ENCODE measurements around the gene CDK11A.
"Not testable (repeated sequence)": the region's sequence is repeated elsewhere in the genome, so short reads cannot be mapped to it uniquely, and the experiment has no call there.

DNA sequence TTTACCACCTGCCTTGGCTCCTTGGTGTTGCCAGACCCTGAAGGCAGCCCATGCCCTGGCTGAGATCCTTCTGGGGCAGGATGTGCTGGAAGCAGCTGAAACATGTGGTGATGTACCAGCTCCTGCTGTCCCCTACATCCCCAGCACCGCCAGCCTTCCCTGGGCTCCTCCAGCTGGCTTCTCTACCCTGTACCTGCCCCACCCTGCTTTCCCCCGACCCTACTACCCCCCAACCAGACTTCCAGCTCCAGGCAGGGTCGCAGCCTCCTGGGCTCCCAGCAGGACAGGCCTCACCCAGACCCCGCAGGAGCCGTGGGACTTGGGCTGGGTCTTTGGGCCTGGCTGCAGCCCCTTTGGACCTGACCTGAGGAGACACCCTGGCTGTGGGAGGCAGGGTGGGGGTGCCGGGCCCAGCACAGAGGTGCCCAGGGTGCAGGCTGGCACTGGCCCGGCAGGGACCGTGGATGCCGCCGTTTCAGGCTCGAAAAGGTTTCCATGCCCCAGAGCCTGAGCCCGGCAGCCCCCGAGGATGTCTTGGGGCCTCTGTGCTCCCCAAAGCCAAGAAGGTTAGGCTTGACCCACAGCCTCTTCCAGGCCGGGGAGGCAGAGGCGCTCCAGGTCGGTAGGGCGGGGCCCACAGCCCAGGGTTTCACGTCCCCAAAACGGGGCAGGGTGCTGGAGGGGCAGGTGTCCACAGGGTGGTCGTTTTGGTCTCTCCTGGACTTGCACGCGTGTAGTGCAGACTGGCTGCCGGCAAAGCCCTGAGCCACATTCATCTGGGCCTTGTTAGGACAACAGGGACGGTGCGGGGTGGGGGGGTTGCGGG is 26.6 kb downstream of the CDK11A start:
- not testable (repeated sequence) for TF ChIP-seq POLR2A (IDR thresholded peaks at IDR 0.05)
- TF ChIP-seq, protein P1, sequence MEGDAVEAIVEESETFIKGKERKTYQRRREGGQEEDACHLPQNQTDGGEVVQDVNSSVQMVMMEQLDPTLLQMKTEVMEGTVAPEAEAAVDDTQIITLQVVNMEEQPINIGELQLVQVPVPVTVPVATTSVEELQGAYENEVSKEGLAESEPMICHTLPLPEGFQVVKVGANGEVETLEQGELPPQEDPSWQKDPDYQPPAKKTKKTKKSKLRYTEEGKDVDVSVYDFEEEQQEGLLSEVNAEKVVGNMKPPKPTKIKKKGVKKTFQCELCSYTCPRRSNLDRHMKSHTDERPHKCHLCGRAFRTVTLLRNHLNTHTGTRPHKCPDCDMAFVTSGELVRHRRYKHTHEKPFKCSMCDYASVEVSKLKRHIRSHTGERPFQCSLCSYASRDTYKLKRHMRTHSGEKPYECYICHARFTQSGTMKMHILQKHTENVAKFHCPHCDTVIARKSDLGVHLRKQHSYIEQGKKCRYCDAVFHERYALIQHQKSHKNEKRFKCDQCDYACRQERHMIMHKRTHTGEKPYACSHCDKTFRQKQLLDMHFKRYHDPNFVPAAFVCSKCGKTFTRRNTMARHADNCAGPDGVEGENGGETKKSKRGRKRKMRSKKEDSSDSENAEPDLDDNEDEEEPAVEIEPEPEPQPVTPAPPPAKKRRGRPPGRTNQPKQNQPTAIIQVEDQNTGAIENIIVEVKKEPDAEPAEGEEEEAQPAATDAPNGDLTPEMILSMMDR (IDR thresholded peaks at IDR 0.05): not testable (repeated sequence)

Data from tibial nerve (tissue), 3 donors.